ENCODE results near the gene CD22.

DNA sequence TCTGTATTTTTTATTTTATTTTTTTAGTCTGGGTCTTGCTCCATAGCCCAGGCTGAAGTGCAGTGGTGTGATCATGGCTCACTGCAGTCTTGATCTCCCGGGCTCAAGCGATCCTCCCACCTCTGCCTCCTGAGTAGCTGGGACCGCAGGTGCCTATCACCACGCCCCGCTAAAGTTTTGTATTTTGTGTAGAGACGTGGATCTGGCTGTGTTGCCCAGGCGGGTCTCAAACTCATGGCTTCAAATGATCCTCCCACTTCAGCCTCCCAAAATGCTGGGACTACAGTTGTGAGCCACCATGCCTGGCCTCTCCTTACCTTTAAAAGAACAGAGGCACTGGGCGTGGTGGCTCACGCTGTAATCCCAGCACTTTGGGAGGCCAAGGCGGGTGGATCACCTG, 41.3 kb upstream of the CD22 start:
- TF ChIP-seq, protein P1, sequence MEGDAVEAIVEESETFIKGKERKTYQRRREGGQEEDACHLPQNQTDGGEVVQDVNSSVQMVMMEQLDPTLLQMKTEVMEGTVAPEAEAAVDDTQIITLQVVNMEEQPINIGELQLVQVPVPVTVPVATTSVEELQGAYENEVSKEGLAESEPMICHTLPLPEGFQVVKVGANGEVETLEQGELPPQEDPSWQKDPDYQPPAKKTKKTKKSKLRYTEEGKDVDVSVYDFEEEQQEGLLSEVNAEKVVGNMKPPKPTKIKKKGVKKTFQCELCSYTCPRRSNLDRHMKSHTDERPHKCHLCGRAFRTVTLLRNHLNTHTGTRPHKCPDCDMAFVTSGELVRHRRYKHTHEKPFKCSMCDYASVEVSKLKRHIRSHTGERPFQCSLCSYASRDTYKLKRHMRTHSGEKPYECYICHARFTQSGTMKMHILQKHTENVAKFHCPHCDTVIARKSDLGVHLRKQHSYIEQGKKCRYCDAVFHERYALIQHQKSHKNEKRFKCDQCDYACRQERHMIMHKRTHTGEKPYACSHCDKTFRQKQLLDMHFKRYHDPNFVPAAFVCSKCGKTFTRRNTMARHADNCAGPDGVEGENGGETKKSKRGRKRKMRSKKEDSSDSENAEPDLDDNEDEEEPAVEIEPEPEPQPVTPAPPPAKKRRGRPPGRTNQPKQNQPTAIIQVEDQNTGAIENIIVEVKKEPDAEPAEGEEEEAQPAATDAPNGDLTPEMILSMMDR (conservative IDR thresholded peaks at IDR 0.05; ENCODE audit: low read depth, low read length), result no peak
- TF ChIP-seq EZH2 (IDR thresholded peaks at IDR 0.05; ENCODE audit: borderline replicate concordance, low read depth, low read length, poor library complexity, severe bottlenecking), result no peak
